Epithelial cell of esophagus (primary cell): ENCODE measurements around the gene LRRC3C.

Experiments used
- DNase-seq: peaks from one replicate; pipeline ENCODE4 v3.0.0; 2010; ENCODE audit warnings: low read depth
- H3K4me3 ChIP-seq: 2 replicates; pipeline ENCODE4 v1.5.1; 2011; ENCODE audit warnings: mild to moderate bottlenecking, low read length, control low read depth
- CTCF ChIP-seq: IDR thresholded peaks from 2 replicates; pipeline ENCODE4 v1.5.1; 2011; ENCODE audit warnings: low read depth, mild to moderate bottlenecking, low read length, control low read depth, inconsistent platforms; ENCODE audit not compliant: insufficient read depth; ENCODE audit errors: missing control alignments

LRRC3C gene

DNA sequence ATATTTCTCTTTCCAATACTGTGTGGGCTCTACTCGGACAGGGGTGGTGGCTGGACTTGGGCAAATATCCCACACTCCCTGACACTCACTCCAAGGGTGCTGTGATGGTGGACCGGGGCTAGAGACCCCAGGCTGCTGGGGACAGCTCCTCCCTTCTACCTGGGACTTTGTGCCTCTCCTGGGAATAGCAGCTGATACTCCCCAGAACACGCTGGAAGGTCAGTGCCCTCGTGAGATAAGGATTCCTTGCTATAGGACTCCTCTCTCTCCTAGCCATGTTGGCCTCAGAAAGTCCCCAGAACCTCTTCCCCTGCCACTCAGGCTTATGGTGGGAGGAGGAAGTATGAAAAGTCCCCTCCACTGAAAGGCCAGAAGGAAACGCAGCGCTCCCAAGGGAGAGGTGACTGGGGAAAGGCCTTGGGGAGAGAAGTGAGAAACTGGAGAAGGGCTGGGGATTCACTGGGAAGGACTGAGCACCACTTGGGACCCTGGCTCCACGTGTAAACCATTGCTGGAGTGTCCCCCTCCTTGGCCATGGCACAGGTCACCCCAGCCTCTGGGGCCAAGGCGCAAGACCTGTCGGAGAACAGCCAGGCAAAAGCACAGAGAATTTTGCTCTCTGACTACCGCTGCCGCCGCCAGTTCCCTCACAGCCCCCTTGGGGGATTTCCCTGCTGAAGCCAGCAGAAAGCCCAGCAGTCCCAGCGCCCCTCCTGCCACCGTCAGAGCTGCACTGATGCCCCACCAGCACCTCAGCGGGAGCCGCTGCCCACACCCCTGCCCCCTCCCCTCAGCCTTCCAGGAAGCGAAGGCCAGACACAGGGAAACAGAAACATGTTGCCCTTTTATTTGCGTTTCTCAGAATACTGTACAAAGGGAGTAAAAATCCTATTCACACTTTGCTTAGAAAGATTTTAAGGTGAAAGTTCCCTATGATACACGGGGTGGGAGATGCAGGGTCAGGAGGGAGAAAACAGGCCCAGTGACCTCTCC, 7.0 kb upstream of the LRRC3C start:
- DNase-seq = no peak
- H3K4me3 ChIP-seq = no peak overlapping the region
- no peak for TF ChIP-seq CTCF

- DNase-seq = peak; percentile 36
- TF ChIP-seq CTCF = no peak
- no peak overlapping the region for H3K4me3 ChIP-seq
Observed at GRCh38 chr17:39921323-39921722, 6.2 kb upstream of the LRRC3C start.

DNA sequence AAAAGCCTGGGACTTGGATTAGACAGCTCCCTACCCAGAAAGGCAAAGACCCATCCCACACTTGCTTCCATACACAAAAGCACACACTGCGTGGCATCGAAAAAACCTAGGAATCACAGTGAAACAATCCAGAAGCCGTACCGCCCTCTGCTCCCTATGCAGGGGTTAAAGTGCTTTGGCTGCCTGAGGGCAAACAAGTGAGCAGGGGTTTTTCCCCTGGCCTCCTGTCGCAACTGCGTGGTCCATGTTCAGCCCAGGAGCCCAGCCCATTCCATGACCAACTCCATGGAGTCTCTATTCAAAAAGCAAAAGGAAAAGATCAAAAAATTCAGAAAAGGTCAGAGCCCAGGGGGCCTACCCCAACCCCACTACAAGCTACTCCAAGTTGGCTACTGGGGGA, 5.5 kb upstream of the LRRC3C start:
- H3K4me3 ChIP-seq = no peak overlapping the region
- TF ChIP-seq CTCF = no peak
- DNase-seq = no peak

DNA sequence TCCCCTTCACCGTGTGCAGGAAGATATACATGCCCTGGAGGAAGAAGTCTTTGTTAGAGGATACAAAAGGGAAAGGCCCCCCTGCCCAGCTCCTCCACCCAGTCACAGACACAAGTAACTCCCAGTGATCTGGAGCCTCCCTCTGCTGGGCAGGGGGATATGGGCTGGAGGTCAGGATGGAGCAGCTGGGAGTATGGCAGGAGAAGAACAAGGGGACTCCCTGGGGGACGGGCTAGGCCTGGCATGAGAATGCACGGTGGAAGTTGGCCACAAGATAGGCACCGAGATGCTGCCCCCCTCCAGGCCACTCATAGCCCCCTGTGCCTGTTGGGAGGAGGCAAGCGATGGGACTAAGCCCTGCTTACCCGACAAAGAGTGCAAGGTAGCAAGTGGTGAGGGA, 4.3 kb upstream of the LRRC3C start:
- DNase-seq = no peak
- no peak for TF ChIP-seq CTCF
- no peak overlapping the region for H3K4me3 ChIP-seq

DNA sequence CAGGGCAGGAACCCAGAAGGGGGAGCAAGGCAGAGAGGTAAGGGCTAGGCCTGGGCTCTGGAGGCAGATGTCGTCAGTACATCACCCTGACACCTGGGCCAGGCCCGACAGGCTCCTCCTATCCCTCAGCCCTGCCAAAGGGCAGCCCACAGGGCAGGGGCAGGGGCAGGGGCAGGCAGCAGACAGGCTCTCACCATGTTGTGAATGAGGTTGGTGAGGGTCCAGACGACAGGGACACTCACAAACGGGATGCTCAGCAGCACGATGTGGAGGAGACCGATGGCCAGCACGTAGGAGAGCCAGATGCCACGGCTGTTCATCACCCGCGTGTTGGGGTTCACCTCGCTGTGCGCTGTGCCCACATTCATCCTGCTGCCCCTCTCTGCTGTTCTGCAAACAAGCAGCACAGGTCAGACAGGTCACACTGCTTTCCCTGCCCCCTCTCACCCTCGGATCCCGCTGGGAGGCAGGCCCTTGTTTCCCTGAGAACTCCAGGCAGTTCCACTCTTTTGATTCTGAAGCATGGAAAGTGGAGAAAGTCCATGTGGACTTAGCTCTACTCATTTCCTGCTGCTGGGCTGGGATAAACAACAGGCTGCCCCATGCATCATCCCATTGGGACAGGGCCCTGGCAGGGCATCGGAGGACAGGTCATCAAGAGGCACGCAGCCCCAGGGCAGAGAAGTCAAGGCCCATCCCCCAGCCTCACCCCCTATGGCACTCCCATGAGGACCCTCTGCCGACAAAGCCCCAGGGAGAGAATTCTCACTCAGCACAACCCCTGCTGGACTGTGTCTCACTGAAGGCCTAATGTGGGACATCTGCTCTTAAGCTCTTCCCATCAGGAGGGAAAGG, 3.5 kb upstream of the LRRC3C start:
- H3K4me3 ChIP-seq = no peak overlapping the region
- DNase-seq = no peak
- no peak for TF ChIP-seq CTCF

- DNase-seq = no peak
- no peak for TF ChIP-seq CTCF
- no peak overlapping the region for H3K4me3 ChIP-seq
Observed at GRCh38 chr17:39924691-39925055, 2.9 kb upstream of the LRRC3C start.
